HG03565 (cell line): Measurements from ENCODE around the gene CHCT1.
"Not testable (repeated sequence)": the region's sequence is repeated elsewhere in the genome, so short reads cannot be mapped to it uniquely, and the experiment has no call there.

ENCODE experiments used
- ATAC-seq: cut with Tn5 transposase; IDR thresholded peaks from one replicate; pipeline ENCODE4 v1.9.1; 2021; ENCODE audit warnings: mild to moderate bottlenecking, moderate library complexity; ENCODE audit not compliant: unreplicated experiment

CHCT1 gene

GRCh38 chr17:60422162-60422665 lies at the start of gene CHCT1:
Gene CHCT1, plus strand, starts transcription at chr17:60422489. Its CDS starts 104 bp downstream, at chr17:60422593.
- ATAC-seq = no peak

GRCh38 chr17:60372790-60373483 lies 49.4 kb upstream of the CHCT1 start:
- ATAC-seq = no peak

- ATAC-seq = not testable (repeated sequence)
Measured at GRCh38 chr17:60378187-60378586, 44.1 kb upstream of the CHCT1 start.

DNA sequence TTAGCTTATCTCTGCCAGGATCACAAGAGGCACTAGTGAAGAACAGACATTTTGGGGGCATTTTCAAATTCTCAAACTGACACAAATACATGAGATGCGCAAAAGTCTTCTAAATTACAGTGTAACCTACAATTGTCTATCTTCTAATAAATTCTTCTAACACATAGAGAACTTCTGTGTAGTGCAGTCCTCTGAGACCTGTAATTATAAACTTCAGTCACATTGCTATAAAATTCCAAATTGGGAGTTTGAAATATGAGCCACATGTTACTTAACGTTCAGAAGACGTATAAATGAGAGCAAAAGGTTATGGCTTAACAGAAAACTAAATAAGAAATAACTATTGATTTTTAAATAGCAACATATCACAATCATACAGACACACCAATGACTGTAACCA lies 42.8 kb upstream of the CHCT1 start:
- ATAC-seq = not testable (repeated sequence)

GRCh38 chr17:60381958-60382357 lies 40.3 kb upstream of the CHCT1 start:
- ATAC-seq = no peak

DNA sequence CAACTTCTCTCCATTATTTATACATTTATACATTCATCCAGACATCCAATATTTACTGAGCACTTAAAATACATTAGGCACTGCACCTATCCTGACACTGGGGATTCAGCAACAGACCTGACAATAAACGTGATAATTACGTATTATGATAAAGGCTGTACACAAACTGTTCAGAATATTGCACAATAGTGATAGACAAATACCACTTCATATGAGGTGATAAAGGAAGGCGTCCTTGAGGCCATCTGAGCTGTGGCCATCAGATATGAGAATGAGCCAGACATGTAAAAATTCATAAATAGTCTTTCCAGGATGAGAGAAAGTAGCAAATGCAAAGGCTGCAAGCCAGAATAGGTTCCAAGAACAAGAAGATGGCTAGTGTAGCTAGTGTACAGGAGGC lies 38.9 kb upstream of the CHCT1 start:
- ATAC-seq = no peak

DNA sequence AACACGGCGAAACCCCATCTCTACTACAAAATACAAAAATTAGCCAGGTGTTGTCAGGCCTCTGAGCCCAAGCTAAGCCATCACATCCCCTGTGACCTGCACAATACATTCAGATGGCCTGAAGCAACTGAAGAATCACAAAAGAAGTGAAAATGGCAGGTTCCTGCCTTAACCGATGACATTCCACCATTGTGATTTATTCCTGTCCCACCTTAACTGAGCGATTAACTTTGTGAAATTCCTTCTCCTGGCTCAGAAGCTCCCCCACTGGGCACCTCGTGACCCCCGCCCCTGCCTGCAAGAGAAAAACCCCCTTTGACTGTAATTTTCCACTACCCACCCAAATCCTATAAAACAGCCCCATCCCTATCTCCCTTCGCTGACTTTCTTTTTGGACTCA lies 37.4 kb upstream of the CHCT1 start:
- not testable (repeated sequence) for ATAC-seq

DNA sequence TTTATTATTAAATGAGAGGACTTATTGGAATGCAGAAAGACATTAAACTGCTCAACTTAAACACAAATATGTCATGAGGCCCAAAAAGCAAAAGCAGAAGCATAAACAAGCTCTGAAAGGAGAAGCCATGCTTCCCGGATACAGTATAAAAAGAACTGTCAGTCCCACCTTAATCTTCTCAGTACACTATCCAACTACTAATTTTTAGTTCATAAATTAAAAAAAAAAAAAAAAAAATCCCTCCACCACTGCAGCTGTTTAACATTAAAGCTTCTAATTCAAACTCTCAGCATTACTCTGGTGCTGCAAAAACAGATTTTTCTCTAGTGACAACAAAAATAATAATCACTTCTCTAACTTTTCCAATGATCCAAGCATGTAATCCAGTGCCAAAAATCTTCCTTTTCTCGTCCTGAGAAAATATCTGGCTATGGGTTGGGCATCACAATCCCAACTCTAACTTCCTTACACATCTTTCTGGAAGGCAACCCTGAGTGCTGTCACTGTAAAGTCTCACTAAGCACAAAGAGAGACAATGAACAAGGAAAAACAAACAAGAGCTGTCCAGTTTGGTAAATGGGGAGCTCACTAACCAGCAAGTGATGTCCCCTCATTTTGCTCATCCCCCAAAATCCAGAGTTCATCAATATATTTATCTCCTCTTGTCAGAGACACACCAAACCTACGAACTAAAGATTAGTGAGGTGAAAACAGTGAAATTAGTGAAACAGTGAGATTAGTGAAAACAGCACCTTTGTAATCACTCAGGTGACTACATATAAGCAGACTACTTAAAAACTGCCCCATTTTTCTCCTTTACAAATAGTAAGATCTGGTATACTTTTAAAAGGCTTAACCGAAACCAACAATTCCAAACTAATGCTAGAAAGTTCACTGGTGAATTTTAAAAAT lies 35.9 kb upstream of the CHCT1 start:
- ATAC-seq = no peak

DNA sequence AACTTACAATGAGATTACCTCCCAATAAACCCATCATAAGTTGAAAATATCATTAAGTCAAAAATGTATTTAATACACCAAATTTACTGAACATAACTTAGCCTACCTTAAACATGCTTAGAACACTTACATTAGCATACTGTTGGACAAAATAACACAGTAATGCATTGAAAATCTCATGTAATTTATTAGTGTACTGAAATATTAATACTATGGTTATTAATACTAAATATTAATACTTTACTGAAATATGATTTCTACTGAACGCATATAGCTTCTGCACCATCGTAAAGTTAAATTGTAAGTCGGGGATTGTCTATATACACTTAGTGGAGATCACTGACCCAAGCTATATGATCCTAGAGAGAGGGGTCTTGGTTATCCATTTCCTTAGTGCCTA lies 34.6 kb upstream of the CHCT1 start:
- ATAC-seq = no peak

- ATAC-seq = no peak
Measured at GRCh38 chr17:60388742-60389141, 33.5 kb upstream of the CHCT1 start.

DNA sequence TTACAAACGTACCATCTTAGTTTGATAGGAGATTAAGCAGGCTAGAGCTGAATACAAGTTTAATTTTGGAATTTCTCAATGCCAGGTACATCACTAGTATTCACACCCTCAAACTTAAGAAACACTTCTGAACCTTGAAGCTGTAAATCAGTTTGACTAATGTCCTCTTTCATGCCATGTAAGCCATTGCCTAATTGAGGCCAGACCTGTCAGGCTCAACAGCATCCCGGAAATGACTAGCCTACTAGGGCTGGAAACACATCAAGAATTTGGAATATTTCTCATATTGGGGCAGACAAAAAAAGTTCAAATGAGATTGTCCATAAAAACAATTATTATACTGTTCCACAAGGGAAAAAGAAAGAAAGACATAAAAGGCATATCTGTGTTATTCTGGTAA lies 32.1 kb upstream of the CHCT1 start:
- no peak for ATAC-seq

DNA sequence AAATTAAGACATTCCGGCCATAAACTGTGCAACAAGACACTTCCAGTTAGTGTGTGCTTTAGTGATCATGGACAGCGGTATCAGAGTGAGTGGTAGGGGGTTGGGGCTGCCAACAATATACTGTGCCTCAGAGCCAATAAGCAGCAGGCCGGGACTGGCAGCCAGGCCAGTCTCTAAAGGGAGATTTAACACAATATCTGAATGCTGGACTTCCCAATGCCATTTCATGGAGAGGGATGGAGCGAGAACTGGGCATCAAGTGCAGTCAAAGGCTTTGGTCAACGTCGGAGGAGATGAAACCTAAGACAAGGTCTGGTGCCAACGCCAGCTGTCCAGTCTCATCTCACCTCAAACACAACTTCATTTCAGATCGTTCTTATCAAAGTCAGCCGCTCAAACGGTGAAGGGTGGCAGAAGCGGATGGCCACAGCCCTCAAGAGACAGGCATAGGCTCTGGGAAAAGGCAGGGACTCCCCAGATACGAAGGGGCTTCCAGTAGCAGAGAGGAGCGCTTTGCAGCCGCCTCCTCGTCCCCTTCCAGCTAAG lies 31.3 kb upstream of the CHCT1 start:
- ATAC-seq = no peak

GRCh38 chr17:60391471-60392041 lies 30.7 kb upstream of the CHCT1 start:
- no peak for ATAC-seq

- ATAC-seq = peak; percentile 86
Measured at GRCh38 chr17:60392042-60392844, 30.0 kb upstream of the CHCT1 start, which contains the start of gene USP32. Gene USP32, minus strand, starts transcription at chr17:60392133. Its CDS starts 194 bp downstream, at chr17:60391939.

- no peak for ATAC-seq
Measured at GRCh38 chr17:60392845-60393702, 29.2 kb upstream of the CHCT1 start.

DNA sequence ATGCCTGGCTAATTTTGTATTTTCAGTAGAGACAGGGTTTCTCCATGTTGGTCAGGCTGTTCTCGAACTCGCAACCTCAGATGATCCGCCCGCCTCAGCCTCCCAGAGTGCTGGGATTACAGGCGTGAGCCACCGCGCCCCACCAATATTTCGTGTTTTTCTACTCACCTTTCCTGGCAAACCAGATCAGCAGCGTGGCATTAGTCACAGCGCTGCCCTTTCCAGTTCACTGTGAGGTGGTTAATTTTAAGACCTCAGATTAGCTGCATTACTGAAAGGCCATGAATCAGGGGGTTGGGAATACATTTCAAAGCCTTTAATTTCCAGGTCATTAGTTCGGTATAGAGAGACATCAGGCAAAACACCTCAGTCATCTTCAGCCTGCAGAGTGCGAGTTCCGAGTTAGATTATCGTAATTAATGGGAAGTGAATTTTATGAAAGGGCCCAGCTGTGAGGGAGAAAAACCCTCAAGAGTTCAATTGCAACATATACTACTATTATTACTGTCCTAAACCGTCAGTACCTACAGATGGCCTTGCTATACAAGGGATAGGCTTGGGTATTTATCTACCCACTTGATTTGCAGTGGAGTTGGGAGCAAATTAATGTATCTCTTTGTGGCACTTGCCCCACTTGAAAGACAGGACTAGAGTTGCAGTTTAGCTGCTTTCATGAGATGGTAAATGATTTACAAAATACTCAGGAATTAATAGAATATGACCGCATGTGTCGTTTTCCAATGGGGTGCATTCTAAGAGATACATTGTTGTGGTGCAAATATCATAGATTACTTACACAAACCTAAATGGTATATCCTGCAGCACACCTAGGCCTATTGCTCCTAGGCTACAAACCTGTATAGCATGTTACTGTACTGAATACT lies 28.2 kb upstream of the CHCT1 start:
- ATAC-seq = no peak

GRCh38 chr17:60395508-60396065 lies 26.7 kb upstream of the CHCT1 start:
- no peak for ATAC-seq

- no peak for ATAC-seq
Measured at GRCh38 chr17:60396412-60396811, 25.9 kb upstream of the CHCT1 start.
